DOHH2 (cell line): ENCODE data around the gene LEF1.

Source experiments
- H3F3A ChIP-seq: fragments of 200-600 bp; sonication (generic), shearing (Covaris generic); 2 replicates; pipeline ENCODE4 v1.6.0; 2016; ENCODE audit warnings: antibody characterized with exemption, mild to moderate bottlenecking; ENCODE audit not compliant: control insufficient read depth, insufficient read depth
- H3K27ac ChIP-seq: fragments of 200-600 bp; sonication (generic); 2 replicates; pipeline ENCODE4 v1.5.1; 2014; ENCODE audit warnings: low read depth, mild to moderate bottlenecking, low read length, moderate library complexity
- H3K27me3 ChIP-seq: fragments of 200-600 bp; sonication (generic); 2 replicates; pipeline ENCODE4 v1.6.1; 2014; ENCODE audit warnings: mild to moderate bottlenecking, low read length, mixed read lengths; ENCODE audit not compliant: control insufficient read depth
- H3K36me3 ChIP-seq: fragments of 200-600 bp; sonication (generic); 2 replicates; pipeline ENCODE4 v1.6.1; 2014; ENCODE audit warnings: mild to moderate bottlenecking, low read length, moderate library complexity, mixed read lengths; ENCODE audit not compliant: control insufficient read depth
- H3K4me1 ChIP-seq: fragments of 200-600 bp; sonication (generic); 2 replicates; pipeline ENCODE4 v1.6.1; 2014; ENCODE audit warnings: mild to moderate bottlenecking, low read length, mixed read lengths; ENCODE audit not compliant: control insufficient read depth
- H3K4me2 ChIP-seq: fragments of 200-600 bp; sonication (generic); 2 replicates; pipeline ENCODE4 v1.6.0; 2014; ENCODE audit warnings: mild to moderate bottlenecking, low read length, moderate library complexity
- H3K4me3 ChIP-seq: fragments of 200-600 bp; sonication (generic); 2 replicates; pipeline ENCODE4 v1.5.1; 2014; ENCODE audit warnings: mild to moderate bottlenecking, low read length, mixed read lengths
- H3K79me2 ChIP-seq: fragments of 200-600 bp; sonication (generic); 2 replicates; pipeline ENCODE4 v1.6.1; 2014; ENCODE audit warnings: mild to moderate bottlenecking, low read length, mixed read lengths; ENCODE audit not compliant: control insufficient read depth
- H3K9me2 ChIP-seq: fragments of 200-600 bp; sonication (generic); replicated peaks from 2 replicates; pipeline ENCODE4 v1.6.1; 2014; ENCODE audit warnings: mild to moderate bottlenecking, low read length, mixed read lengths; ENCODE audit not compliant: control insufficient read depth
- H3K9me3 ChIP-seq: fragments of 200-600 bp; sonication (generic); 2 replicates; pipeline ENCODE4 v1.6.1; 2014; ENCODE audit warnings: antibody characterized with exemption, low read length, mixed read lengths; ENCODE audit not compliant: control insufficient read depth, insufficient read depth
- H4K20me1 ChIP-seq: fragments of 200-600 bp; sonication (generic); 2 replicates; pipeline ENCODE4 v1.6.0; 2014; ENCODE audit warnings: low read depth, mild to moderate bottlenecking, antibody characterized with exemption, low read length, moderate library complexity; ENCODE audit not compliant: control insufficient read depth, insufficient read depth
- CTCF ChIP-seq: fragments of 200-600 bp; sonication (generic); IDR thresholded peaks from one replicate; pipeline ENCODE4 v1.5.1; 2014; ENCODE audit warnings: antibody characterized with exemption, mild to moderate bottlenecking, low read depth, low read length; ENCODE audit not compliant: poor library complexity, severe bottlenecking
- EZH2phosphoT487 ChIP-seq: fragments of 200-600 bp; sonication (generic); IDR thresholded peaks from 2 replicates; pipeline ENCODE4 v1.6.1; 2017; ENCODE audit warnings: borderline replicate concordance, mild to moderate bottlenecking, antibody characterized with exemption, low read length, moderate library complexity, mixed read lengths

LEF1 gene

GRCh38 chr4:108192935-108193334 is 24.2 kb upstream of the LEF1 start:
- no peak overlapping the region for H3K27ac ChIP-seq
- no peaks in the 10 kb centered on the region; the same call in 1 of the 2 replicates for H3K27me3 ChIP-seq
- no peaks in the 10 kb centered on the region for H3F3A ChIP-seq
- H4K20me1 ChIP-seq = no peaks in the 10 kb centered on the region
- H3K4me1 ChIP-seq = no peaks in the 10 kb centered on the region
- H3K36me3 ChIP-seq = no peaks in the 10 kb centered on the region
- TF ChIP-seq EZH2phosphoT487 (no peak), CTCF (no peak)
- H3K4me3 ChIP-seq = no peak overlapping the region
- no peaks in the 10 kb centered on the region for H3K9me2 ChIP-seq
- H3K9me3 ChIP-seq = no peaks in the 10 kb centered on the region
- H3K4me2 ChIP-seq = no peak overlapping the region
- no peaks in the 10 kb centered on the region for H3K79me2 ChIP-seq

DNA sequence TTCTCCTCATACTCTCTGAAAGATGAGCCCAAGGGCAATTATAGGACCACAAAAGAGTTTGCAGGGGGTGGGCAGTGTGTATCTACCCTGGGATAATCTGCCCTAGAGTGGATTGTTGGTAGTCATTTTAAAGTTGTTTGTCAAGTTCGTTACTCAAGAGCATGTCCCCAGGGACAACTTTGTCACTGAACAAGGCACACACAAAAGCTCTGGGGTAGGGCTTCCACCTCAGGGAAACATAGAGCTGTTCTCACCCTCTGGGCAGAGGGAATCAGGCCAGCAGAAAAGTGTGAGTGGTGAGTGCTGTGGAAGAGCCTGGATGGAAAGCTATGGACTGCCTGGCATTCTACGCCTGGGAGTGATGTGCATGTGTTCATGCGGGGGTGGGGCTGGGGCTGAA is 23.3 kb upstream of the LEF1 start:
- Histone ChIP-seq H3K4me1 (no peaks in the 10 kb centered on the region), H3K36me3 (no peaks in the 10 kb centered on the region), H3K27ac (no peak overlapping the region), H3K27me3 (no peaks in the 10 kb centered on the region; the same call in 1 of the 2 replicates), H3K9me2 (no peaks in the 10 kb centered on the region), H3K4me2 (no peak overlapping the region), H3K79me2 (no peaks in the 10 kb centered on the region), H3K9me3 (no peaks in the 10 kb centered on the region), H3F3A (no peaks in the 10 kb centered on the region), H3K4me3 (no peak overlapping the region), H4K20me1 (no peaks in the 10 kb centered on the region)
- TF ChIP-seq EZH2phosphoT487 = no peak

DNA sequence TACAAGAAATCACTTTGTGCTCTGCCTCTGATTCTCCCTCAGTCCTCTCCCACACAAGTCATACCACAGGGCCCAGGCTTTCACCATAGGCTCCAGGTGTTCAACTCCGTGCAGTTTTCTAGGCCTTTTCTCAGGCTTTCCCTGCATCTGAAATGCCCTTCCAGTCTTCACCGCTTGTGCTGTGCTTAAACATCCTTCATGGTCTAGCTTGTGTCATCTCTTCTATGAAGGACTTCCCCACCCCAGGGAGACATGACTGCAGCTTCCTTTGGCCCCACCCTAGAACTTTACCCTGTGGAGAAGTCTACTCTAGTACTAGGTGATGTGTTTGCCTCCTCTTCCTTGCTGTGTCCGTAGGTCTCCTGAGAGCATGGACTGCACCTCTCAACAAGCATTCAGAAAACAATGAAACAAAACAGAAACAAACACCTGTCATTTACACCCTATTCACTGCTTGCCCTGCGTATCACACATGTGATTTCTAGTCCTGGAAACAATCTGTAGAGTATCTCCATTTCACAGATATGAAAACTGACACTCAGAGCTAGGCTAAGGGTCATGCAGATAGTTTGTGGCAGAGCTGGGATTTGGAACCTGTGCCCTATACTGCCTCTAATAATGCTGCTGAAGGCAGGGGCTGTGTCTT is 22.7 kb upstream of the LEF1 start:
- H3K9me2 ChIP-seq = no peaks in the 10 kb centered on the region
- H3K27me3 ChIP-seq = no peaks in the 10 kb centered on the region; the same call in 1 of the 2 replicates
- no peak overlapping the region for H3K4me3 ChIP-seq
- no peak overlapping the region for H3K4me2 ChIP-seq
- TF ChIP-seq EZH2phosphoT487 (no peak), CTCF (no peak)
- no peak overlapping the region for H3K27ac ChIP-seq
- no peaks in the 10 kb centered on the region for H4K20me1 ChIP-seq
- H3F3A ChIP-seq = no peaks in the 10 kb centered on the region
- H3K4me1 ChIP-seq = no peaks in the 10 kb centered on the region
- H3K79me2 ChIP-seq = no peaks in the 10 kb centered on the region
- no peaks in the 10 kb centered on the region for H3K36me3 ChIP-seq
- H3K9me3 ChIP-seq = no peaks in the 10 kb centered on the region

- Histone ChIP-seq H3K27me3 (no peaks in the 10 kb centered on the region; the same call in 1 of the 2 replicates), H3K79me2 (no peaks in the 10 kb centered on the region), H3K9me2 (no peaks in the 10 kb centered on the region), H3K36me3 (no peaks in the 10 kb centered on the region), H3K4me2 (no peak overlapping the region), H3K27ac (no peak overlapping the region), H3F3A (no peaks in the 10 kb centered on the region), H3K4me3 (no peak overlapping the region), H4K20me1 (no peaks in the 10 kb centered on the region), H3K4me1 (no peaks in the 10 kb centered on the region), H3K9me3 (no peaks in the 10 kb centered on the region)
- TF ChIP-seq CTCF (no peak), EZH2phosphoT487 (no peak)
These were observed 20.0 kb upstream of the LEF1 start for GRCh38 chr4:108188770-108189169.
